ENCODE data around the gene SSC5D. TPM values are rescaled to one million over a fixed set of nuclear protein-coding genes. Genes with fewer than 3 reads are reported as not detected.
A peak's percentile ranks its signal among the peaks of the same experiment; 100 is the strongest.

The SSC5D gene
- total RNA-seq, 1 donor from 2014 or later = 7.6 TPM

GRCh38 chr19:55535173-55535964, 47.1 kb downstream of the SSC5D start:
- Mint-ChIP-seq H3K4me1 (ENCODE audit: low read depth, unreplicated experiment) (peaks cover 7% of the 10 kb centered on the region), H3K4me3 (ENCODE audit: unreplicated experiment) (no peak overlapping the region), H3K9me3 (ENCODE audit: unreplicated experiment) (peaks cover 3% of the 10 kb centered on the region), H3K27me3 (ENCODE audit: unreplicated experiment) (peaks cover 4% of the 10 kb centered on the region), H3K27ac (ENCODE audit: unreplicated experiment) (no peak overlapping the region), H3K36me3 (ENCODE audit: unreplicated experiment) (no peaks in the 10 kb centered on the region)
- no peak for DNase-seq
- TF ChIP-seq CTCF (IDR thresholded peaks at IDR 0.05; ENCODE audit: partially characterized antibody, unreplicated experiment) = no peak

- Mint-ChIP-seq H3K4me1 (ENCODE audit: low read depth, unreplicated experiment) (peaks cover 7% of the 10 kb centered on the region), H3K9me3 (ENCODE audit: unreplicated experiment) (peaks cover 3% of the 10 kb centered on the region), H3K36me3 (ENCODE audit: unreplicated experiment) (no peaks in the 10 kb centered on the region), H3K4me3 (ENCODE audit: unreplicated experiment) (no peak overlapping the region), H3K27me3 (ENCODE audit: unreplicated experiment) (peaks cover 4% of the 10 kb centered on the region), H3K27ac (ENCODE audit: unreplicated experiment) (no peak overlapping the region)
- TF ChIP-seq CTCF (IDR thresholded peaks at IDR 0.05; ENCODE audit: partially characterized antibody, unreplicated experiment) = no peak
- DNase-seq = no peak
Observed at GRCh38 chr19:55535965-55536350, 47.7 kb downstream of the SSC5D start.

GRCh38 chr19:55536366-55536765, 48.1 kb downstream of the SSC5D start:
- Mint-ChIP-seq H3K9me3 (ENCODE audit: unreplicated experiment) (peaks cover 3% of the 10 kb centered on the region), H3K27me3 (ENCODE audit: unreplicated experiment) (peaks cover 4% of the 10 kb centered on the region), H3K36me3 (ENCODE audit: unreplicated experiment) (no peaks in the 10 kb centered on the region), H3K27ac (ENCODE audit: unreplicated experiment) (no peak overlapping the region), H3K4me3 (ENCODE audit: unreplicated experiment) (no peak overlapping the region), H3K4me1 (ENCODE audit: low read depth, unreplicated experiment) (peaks cover 7% of the 10 kb centered on the region)
- TF ChIP-seq CTCF (IDR thresholded peaks at IDR 0.05; ENCODE audit: partially characterized antibody, unreplicated experiment) = no peak
- DNase-seq = no peak

GRCh38 chr19:55536951-55537740, 48.9 kb downstream of the SSC5D start, which contains the start of gene SBK2:
TSS of gene SBK2 (minus strand) at chr19:55537133. CDS start at chr19:55536294, 839 bp downstream.
- H3K9me3 Mint-ChIP-seq (ENCODE audit: unreplicated experiment) = peaks cover 8% of the 10 kb centered on the region
- no peak within 1 kb of the TSS for H3K27ac Mint-ChIP-seq (ENCODE audit: unreplicated experiment)
- peaks cover 6% of the 10 kb centered on the region for H3K36me3 Mint-ChIP-seq (ENCODE audit: unreplicated experiment)
- no peak for TF ChIP-seq CTCF (IDR thresholded peaks at IDR 0.05; ENCODE audit: partially characterized antibody, unreplicated experiment)
- H3K27me3 Mint-ChIP-seq (ENCODE audit: unreplicated experiment) = peaks cover 4% of the 10 kb centered on the region
- H3K4me1 Mint-ChIP-seq (ENCODE audit: low read depth, unreplicated experiment) = peaks cover 8% of the 10 kb centered on the region
- DNase-seq = peak; percentile 64
- H3K4me3 Mint-ChIP-seq (ENCODE audit: unreplicated experiment) = no peak within 1 kb of the TSS

GRCh38 chr19:55537741-55538111, 49.5 kb downstream of the SSC5D start:
- no peak overlapping the region for H3K4me3 Mint-ChIP-seq (ENCODE audit: unreplicated experiment)
- DNase-seq = no peak
- peaks cover 8% of the 10 kb centered on the region for H3K4me1 Mint-ChIP-seq (ENCODE audit: low read depth, unreplicated experiment)
- TF ChIP-seq CTCF (IDR thresholded peaks at IDR 0.05; ENCODE audit: partially characterized antibody, unreplicated experiment) = no peak
- no peak overlapping the region for H3K27ac Mint-ChIP-seq (ENCODE audit: unreplicated experiment)
- peaks cover 11% of the 10 kb centered on the region for H3K36me3 Mint-ChIP-seq (ENCODE audit: unreplicated experiment)
- H3K27me3 Mint-ChIP-seq (ENCODE audit: unreplicated experiment) = peaks cover 4% of the 10 kb centered on the region
- H3K9me3 Mint-ChIP-seq (ENCODE audit: unreplicated experiment) = peaks cover 10% of the 10 kb centered on the region

Measured in glutamatergic neuron (in vitro differentiated cells).